GM19397 (cell line): Measurements from ENCODE around the gene PYGB.
A peak's percentile ranks its signal among the peaks of the same experiment; 100 is the strongest.

ENCODE experiments used
- ATAC-seq: cut with Tn5 transposase; IDR thresholded peaks from one replicate; pipeline ENCODE4 v1.9.1; 2021; ENCODE audit warnings: mild to moderate bottlenecking, moderate library complexity; ENCODE audit not compliant: unreplicated experiment

Gene PYGB

DNA sequence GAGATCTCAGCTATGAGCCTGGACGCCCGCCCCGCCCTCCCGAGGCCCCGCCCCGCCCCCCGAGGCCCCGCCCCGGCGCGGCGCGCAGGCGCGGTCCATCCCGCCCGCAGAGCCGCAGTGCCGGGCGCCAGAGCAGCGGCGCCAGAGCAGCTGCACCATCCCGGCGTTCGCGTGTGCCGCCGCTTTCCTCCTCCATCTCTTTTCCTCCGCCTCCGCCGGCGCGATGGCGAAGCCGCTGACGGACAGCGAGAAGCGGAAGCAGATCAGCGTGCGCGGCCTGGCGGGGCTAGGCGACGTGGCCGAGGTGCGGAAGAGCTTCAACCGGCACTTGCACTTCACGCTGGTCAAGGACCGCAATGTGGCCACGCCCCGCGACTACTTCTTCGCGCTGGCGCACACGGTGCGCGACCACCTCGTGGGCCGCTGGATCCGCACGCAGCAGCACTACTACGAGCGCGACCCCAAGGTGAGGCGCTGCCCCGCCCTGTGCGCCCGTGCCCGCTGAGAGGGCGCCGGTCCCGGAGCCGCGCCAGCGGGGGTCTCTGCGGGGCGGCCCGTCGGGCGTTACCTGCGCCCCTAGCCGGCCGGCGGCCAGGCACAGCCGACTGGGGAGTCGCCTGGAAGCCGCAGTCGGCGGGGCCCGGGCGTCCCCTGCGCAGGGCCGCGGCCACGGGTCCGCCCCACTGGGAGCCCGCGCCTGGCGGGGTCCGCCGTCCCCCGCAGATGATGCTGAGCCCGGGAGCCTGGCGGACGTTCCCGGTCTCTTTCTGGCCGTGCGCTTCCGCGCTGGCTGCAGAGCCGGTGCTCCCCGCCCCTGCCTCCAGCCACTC, at the start of gene PYGB:
PYGB (plus strand) TSS at position 130 of the 830 bp plus-strand sequence; CDS start at position 224, 94 bp downstream.
- ATAC-seq, result peak; percentile 71

- no peak for ATAC-seq
Observed at GRCh38 chr20:25198663-25199383, 49.1 kb upstream of the PYGB start.

DNA sequence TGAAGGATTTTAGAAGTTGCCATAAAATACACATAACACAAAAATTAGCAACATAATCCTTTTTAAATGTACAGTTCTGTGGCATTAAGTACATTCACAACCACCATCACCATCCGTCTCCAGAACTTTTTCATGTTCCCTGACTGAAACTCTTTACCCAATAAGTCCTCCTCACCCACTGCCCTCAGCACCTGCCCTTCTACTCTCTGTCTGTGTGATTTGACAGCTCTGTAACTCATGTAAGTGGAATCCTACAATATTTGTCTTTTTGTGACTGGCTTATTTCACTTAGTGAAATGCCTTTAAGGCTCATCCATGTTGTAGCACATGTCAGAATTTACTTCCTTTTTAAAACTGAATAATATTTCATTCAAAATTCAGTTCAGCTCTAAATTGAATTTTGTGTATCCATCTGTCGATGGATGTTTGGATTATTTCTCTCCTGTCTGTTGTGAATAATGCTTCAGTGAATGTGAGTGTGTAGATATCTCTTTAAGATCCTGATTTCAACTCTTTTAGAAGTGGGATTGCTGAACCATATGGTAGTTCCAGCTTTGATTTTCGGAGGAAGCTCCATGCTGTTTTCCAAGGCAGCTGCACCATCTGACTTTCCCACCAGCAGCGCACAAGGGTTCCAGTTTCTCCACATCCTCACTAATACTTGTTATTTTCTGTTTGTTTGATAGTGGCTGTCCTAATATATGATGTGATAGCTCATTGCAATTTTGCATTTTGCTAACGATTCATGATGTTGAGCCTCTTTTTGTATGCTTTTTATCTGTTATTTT, 48.2 kb upstream of the PYGB start:
- ATAC-seq, result no peak

GRCh38 chr20:25203089-25203488, 44.8 kb upstream of the PYGB start:
- no peak for ATAC-seq

DNA sequence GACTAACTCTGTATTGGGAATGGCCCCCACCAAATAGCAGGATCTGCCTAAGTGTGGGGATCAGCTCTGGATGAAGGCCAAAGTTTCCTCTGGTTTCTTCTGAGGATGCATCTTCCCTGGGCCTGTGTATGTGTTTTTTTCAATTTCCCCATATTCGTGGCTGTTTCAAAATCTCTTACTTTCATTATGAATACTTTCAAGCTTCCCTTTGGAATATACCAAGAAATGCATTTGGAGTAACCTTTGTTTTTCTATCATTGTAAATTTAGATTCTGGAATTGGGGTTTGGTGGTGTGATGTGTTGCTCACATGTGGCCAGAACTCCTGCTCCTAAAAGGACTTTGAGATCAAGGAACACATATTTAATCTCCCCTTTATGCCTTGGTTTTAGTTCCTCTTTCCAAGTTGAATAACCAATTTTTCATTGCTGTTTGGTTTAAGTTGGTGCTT, 44.0 kb upstream of the PYGB start:
- ATAC-seq, result no peak

DNA sequence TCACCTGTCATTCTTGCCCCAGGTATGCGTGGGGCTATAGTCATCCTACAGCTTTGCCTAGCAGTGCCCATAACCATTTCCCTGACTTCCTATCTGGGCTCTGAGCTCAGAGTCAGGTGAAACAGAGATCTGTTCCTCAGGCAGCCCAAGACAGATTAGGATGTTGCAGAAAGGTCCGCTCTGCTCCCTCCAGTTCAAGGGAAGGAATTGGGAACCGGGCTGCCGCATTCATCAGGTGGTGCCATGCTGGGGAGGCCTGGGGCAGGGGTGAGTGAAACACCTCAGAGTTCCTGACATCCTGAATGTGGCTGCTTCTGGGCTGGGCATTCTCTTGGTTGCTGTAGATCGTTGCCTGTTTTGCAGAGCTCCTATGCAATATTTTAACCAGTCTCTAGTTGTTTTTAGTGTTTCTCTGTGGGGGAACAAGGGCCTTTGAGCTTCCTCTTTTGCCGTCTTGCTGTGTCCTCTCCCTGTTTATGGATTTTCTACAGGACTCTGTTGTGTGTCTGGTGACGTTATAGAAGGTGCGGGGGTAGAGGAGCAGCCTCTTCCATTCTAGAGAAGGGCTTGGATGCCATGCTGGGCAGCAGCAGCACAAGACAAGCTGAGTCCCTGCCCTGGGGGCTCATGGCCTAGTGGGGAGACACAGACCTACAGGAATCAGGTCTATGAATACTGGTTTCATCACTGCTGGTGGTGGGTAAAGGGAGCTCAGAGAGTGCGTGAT, 43.2 kb upstream of the PYGB start:
- no peak for ATAC-seq

GRCh38 chr20:25205277-25206062, 42.4 kb upstream of the PYGB start:
- no peak for ATAC-seq

- no peak for ATAC-seq
Observed at GRCh38 chr20:25206063-25206403, 41.9 kb upstream of the PYGB start.

DNA sequence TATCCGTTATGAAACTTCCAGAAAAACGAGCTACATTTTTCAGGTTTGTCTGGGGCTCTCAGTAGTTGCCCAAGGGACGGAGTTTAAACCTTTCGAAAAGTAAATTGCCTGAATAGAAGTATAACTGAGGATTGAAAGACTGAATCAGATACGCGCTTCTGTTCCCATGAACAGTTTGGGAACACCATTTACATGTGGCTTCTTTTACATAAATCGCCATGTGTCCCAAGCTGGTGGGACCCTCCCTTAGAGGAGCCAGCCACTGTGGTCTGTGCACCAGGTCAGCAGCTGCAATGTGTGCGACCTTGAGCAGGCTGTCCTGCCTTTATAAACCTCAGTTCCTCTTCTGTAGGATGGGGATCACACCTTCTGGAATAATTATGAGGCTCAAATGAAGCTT, 41.3 kb upstream of the PYGB start:
- no peak for ATAC-seq

- ATAC-seq, result no peak
Observed at GRCh38 chr20:25207149-25207959, 40.5 kb upstream of the PYGB start.

GRCh38 chr20:25207960-25208534, 39.8 kb upstream of the PYGB start:
- no peak for ATAC-seq

DNA sequence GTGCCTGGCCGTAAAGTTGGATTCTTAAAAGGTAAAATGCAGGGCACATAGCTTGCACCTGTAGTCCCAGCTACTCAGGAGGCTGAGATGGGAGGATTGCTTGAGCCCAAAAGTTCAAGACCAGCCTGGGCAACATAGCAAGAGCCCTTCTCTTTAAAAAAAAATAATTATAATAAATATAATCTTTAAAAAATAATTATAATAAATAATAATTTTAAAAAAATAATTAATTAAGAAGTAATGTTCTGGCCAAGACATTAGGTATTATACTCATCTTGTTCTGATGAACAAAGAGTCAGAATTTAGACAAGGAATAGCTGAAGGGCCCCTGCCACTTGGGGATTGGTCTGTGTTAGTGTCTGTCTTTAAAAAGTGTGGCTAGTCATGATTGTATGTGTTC, 38.5 kb upstream of the PYGB start:
- ATAC-seq, result no peak

DNA sequence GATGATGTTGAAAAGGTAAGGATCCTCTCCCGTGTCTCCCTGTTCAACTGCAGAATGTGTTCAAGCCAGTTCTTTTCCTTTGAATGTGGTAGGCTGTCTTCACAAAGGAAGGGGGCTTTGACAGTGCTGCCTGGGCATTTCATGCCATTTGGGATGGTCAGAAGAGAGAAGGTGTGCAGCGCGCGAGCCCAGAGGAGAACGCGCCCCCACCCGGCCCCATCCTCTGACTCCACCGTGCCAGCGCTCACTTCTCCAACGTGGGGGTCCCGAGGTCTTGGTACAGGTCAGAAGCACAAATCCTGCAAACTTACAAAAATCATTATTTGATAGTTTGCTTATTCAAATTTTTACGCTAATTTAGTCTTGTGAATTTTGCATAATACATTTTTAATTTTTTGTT, 38.0 kb upstream of the PYGB start:
- no peak for ATAC-seq

DNA sequence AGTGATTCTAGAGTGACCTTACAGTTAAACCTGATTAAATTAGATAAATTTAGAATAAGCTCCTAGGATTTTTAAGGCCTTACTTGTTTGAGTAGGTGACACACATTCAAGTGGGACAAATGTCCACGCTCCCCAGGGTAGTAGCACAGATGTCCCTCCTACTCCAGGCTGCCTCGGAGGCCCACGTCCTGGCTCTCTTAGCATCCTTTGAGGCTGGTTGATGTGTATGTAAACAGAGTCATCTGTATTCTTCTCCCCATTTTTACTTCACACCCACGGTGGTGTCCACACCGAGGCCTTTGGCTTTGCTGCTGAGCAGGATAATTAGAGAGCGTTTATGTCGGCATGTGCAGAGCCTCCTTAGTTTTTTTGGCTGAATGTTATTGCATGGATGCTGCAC, 36.6 kb upstream of the PYGB start:
- no peak for ATAC-seq

DNA sequence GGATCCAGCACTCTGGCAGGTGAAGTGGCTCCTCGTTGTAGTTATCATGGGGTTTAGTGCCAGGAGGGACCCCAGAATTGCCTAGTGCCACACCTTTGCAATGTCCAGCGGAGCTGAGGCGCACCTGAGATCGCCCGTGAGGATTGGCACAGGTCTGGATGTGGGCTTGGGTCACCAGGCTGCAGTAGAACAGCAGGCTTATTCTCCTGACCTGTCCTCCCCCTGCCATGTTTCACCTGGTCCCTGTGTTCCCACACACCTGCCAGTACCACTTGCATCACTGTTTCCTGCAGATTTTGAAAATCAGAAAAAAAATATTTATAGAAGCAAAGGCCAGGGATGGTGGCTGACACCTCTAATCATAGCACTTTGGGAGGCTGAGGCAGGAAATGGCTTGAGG, 35.6 kb upstream of the PYGB start:
- ATAC-seq, result no peak

- ATAC-seq, result no peak
Observed at GRCh38 chr20:25213566-25214425, 34.1 kb upstream of the PYGB start.

DNA sequence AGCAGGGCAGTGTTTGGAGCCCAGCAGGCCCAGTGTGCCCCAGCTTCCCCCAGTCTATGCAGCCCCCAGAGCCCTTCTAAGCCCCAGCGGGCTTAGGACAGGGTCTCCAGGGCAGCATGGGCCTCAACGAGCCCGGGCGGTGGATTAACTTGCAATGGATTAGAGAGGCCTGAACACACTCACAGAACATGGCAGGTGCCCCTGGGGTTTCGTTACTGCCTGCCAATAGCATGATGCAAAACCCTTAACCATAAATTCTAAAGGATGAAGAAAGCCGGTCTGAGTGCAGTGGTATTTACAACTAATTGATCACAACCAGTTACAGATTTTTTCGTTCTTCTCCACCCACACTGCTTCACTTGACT, 33.5 kb upstream of the PYGB start:
- no peak for ATAC-seq

- ATAC-seq, result no peak
Observed at GRCh38 chr20:25214819-25215218, 33.1 kb upstream of the PYGB start.
